Glutamatergic neuron (in vitro differentiated cells): ENCODE measurements around the gene SHB. TPM values are rescaled to one million over a fixed set of nuclear protein-coding genes. Genes with fewer than 3 reads are reported as not detected.
"Not testable (repeated sequence)": the region's sequence is repeated elsewhere in the genome, so short reads cannot be mapped to it uniquely, and the experiment has no call there.

ENCODE experiments used
- DNase-seq: peaks from one replicate; pipeline ENCODE4 v3.0.0; 2022
- H3K27ac Mint-ChIP-seq: one replicate; pipeline ENCODE4 v1.8.0; 2020; ENCODE audit warnings: mild to moderate bottlenecking, mixed read lengths, inconsistent platforms; ENCODE audit not compliant: unreplicated experiment
- H3K27me3 Mint-ChIP-seq: one replicate; pipeline ENCODE4 v1.8.0; 2020; ENCODE audit warnings: mild to moderate bottlenecking, moderate library complexity, mixed read lengths, inconsistent platforms; ENCODE audit not compliant: unreplicated experiment
- H3K36me3 Mint-ChIP-seq: one replicate; pipeline ENCODE4 v1.8.0; 2020; ENCODE audit warnings: mild to moderate bottlenecking, mixed read lengths, inconsistent platforms; ENCODE audit not compliant: unreplicated experiment
- H3K4me1 Mint-ChIP-seq: one replicate; pipeline ENCODE4 v1.8.0; 2020; ENCODE audit warnings: mild to moderate bottlenecking, low read depth, mixed read lengths, inconsistent platforms; ENCODE audit not compliant: unreplicated experiment
- H3K4me3 Mint-ChIP-seq: one replicate; pipeline ENCODE4 v1.8.0; 2020; ENCODE audit warnings: mild to moderate bottlenecking, mixed read lengths, inconsistent platforms; ENCODE audit not compliant: unreplicated experiment
- H3K9me3 Mint-ChIP-seq: one replicate; pipeline ENCODE4 v1.8.0; 2020; ENCODE audit warnings: mild to moderate bottlenecking, moderate library complexity, mixed read lengths, inconsistent platforms; ENCODE audit not compliant: unreplicated experiment
- total RNA-seq: library from RNA; stranded (reverse); fragmentation: NEBNext Ultra II Directional; extraction: Animal tissue kit (Norgen Biotek cat#: 25700); gene quantifications from one replicate; pipeline ENCODE4 v1.2.1, GENCODE V29; 2021; ENCODE audit not compliant: unreplicated experiment
- TF ChIP-seq, protein P1 (sequence below): fragments of 200-600 bp; sonication (generic); IDR thresholded peaks from one replicate; pipeline ENCODE4 v1.5.0; 2021; ENCODE audit not compliant: partially characterized antibody, unreplicated experiment

The SHB gene
- total RNA-seq, 1 donor from 2014 or later = 31.7 TPM

DNA sequence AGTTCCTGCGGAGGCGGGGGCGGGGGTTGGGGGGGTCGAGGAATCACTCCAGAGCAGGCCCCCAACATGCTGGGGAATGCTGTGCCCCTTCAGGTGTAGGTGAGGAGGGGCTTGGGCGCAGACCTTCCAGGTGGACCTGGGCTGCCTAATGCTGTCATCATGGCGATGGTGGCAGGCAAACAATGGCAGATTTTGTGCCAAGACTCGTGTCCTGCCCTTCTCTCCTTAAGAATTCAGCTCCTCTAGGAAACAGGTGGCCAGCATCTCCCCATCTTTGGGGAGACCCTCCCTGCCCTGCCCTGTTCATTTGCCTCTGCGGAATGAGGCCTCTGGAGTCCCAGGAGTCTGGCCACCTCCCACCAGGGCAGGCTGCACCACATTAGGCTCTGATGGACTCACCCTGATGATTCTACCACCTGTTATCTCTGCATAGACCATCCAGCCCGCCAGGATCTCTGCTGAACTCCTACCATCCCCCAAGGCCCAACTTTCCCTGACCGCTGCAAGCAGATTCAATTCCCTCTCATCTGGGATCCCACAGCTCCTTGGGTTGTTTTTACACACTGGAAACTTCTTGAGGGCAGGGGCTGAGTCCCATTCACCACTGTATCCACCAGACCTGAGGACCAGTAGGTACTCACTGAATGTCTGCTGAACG is 154.2 kb downstream of the SHB start:
- Mint-ChIP-seq H3K4me1 (peaks cover 22% of the 10 kb centered on the region), H3K27ac (peak overlapping the region; percentile 62), H3K9me3 (peaks cover 11% of the 10 kb centered on the region), H3K36me3 (peaks cover 5% of the 10 kb centered on the region), H3K4me3 (no peak overlapping the region), H3K27me3 (peaks cover 17% of the 10 kb centered on the region)
- TF ChIP-seq, protein P1, sequence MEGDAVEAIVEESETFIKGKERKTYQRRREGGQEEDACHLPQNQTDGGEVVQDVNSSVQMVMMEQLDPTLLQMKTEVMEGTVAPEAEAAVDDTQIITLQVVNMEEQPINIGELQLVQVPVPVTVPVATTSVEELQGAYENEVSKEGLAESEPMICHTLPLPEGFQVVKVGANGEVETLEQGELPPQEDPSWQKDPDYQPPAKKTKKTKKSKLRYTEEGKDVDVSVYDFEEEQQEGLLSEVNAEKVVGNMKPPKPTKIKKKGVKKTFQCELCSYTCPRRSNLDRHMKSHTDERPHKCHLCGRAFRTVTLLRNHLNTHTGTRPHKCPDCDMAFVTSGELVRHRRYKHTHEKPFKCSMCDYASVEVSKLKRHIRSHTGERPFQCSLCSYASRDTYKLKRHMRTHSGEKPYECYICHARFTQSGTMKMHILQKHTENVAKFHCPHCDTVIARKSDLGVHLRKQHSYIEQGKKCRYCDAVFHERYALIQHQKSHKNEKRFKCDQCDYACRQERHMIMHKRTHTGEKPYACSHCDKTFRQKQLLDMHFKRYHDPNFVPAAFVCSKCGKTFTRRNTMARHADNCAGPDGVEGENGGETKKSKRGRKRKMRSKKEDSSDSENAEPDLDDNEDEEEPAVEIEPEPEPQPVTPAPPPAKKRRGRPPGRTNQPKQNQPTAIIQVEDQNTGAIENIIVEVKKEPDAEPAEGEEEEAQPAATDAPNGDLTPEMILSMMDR = no peak
- no peak for DNase-seq

DNA sequence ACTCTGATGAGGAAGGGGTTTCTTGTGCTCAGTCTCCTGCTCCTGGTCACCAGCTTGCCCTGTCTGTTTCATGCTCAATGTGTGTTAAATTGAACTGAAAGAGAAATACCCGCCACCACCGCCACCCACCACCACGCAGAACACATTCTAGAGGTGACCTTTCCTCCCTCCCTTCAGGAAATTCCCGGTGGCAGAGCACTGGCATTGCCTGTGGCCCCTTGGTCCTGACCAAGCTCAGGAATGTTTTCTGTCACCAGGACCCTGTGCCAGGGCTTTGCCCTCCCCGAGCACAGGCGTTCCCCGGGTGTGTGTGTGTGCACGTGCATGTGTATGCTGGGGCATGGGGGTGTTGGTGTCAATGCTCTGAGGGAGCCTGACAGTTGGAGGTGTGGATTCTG is 154.9 kb downstream of the SHB start:
- H3K9me3 Mint-ChIP-seq = peaks cover 11% of the 10 kb centered on the region
- peaks cover 5% of the 10 kb centered on the region for H3K36me3 Mint-ChIP-seq
- H3K27me3 Mint-ChIP-seq = peaks cover 17% of the 10 kb centered on the region
- H3K27ac Mint-ChIP-seq = no peak overlapping the region
- no peak for DNase-seq
- TF ChIP-seq, protein P1 = no peak
- no peak overlapping the region for H3K4me3 Mint-ChIP-seq
- peaks cover 17% of the 10 kb centered on the region for H3K4me1 Mint-ChIP-seq

DNA sequence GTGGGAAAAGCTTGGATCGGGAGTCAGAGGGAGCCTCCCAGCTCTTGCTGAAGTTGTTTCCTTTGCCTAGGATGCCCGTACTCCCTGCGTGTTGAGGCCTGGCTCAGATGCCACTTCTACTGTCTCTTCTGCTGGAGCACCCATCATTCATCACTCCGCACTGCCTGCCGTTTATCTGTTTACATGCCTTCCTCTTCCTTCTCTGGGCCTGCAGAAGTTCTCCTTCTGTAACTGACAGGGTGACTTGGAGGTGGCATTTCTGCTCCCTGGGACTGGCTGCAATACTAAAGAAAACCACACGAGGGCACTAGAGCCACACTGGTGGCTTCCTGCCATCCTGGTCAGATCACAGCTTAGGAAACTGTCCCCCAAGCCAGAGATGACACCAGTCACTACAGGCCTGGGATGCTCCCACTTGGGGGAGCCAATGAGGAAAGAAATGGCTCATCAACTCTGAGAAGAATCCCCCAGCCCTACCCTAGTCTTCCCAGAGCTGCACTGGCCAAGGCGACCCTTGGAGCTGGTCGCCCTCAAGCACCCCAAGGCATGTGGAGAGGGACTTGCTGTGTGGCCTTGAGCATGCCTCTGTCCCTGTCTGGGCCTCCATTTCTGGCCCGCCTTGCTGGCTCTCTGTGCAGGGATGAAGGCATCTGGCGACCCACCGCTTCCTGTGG is 155.4 kb downstream of the SHB start:
- Mint-ChIP-seq H3K4me1 (peaks cover 15% of the 10 kb centered on the region), H3K9me3 (peaks cover 11% of the 10 kb centered on the region), H3K27me3 (peaks cover 15% of the 10 kb centered on the region), H3K36me3 (peaks cover 5% of the 10 kb centered on the region), H3K27ac (peak overlapping the region; percentile 31), H3K4me3 (peak overlapping the region; percentile 23)
- peak; percentile 92 for DNase-seq
- TF ChIP-seq, protein P1 = peak; percentile 97

DNA sequence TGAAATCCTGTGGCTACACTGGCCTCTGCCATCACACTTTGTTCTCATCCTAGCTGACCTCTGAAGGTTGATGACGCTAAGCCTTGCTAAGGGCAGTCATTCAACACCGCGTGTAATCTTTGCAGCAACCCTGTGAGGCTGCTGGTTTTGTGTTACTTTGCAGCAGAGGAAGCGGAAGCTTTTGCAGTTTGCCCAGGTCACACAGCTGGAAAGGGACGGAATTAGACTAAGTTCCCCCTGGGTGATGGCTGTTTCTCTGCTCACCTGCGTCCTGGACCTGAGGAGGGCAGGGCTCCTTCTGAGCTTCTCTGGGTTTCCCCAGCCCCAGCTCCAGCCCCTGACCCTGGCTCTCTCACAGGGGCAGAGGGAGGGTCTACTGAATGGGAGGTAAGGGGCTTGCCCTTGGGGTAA is 157.8 kb downstream of the SHB start:
- H3K27ac Mint-ChIP-seq = no peak overlapping the region
- DNase-seq = no peak
- H3K36me3 Mint-ChIP-seq = no peaks in the 10 kb centered on the region
- peaks cover 9% of the 10 kb centered on the region for H3K4me1 Mint-ChIP-seq
- peaks cover 9% of the 10 kb centered on the region for H3K9me3 Mint-ChIP-seq
- H3K4me3 Mint-ChIP-seq = no peak overlapping the region
- H3K27me3 Mint-ChIP-seq = peaks cover 11% of the 10 kb centered on the region
- TF ChIP-seq, protein P1 = no peak

DNA sequence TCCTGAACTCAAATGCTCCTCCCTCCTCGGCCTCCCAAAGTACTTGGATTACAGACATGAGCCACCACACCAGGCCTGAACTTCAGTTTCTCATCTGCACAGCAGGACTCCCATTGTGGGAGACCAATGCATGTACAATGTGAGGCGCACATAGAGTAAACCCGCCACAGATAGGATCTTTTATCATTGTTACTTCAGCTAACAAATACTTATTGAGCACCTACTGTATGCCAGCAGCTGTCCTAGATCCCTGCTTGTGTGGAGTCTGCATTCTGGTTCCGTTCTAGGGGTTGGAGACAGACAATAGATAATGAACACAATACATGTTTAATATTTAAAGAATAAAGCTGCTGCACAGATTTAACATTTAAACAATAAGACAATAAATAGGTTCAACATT is 158.8 kb downstream of the SHB start:
- Mint-ChIP-seq H3K4me1 (peaks cover 14% of the 10 kb centered on the region), H3K36me3 (no peaks in the 10 kb centered on the region), H3K27ac (no peak overlapping the region), H3K27me3 (peaks cover 10% of the 10 kb centered on the region), H3K9me3 (peaks cover 13% of the 10 kb centered on the region), H3K4me3 (no peak overlapping the region)
- no peak for DNase-seq
- TF ChIP-seq, protein P1 = no peak

DNA sequence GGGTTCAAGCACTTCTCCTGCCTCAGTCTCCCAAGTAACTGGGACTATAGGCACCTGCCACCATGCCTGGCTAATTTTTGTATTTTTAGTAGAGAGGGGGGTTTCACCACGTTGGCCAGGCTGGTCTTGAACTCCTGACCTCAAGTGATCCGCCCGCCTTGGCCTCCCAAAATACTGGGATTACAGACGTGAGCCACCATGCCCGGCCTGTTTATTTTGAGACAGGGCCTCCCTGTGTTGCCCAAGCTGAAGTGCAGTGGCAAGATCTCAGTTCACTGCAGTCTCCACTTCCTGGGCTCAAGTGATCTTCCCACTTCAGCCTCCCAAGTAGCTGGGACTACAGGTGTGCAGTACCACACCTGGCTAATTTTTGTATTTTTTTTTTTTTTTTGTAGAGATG is 159.2 kb downstream of the SHB start:
- H3K36me3 Mint-ChIP-seq, DNase-seq, H3K27me3 Mint-ChIP-seq, H3K4me3 Mint-ChIP-seq, H3K27ac Mint-ChIP-seq: not testable (repeated sequence)
- H3K9me3 Mint-ChIP-seq = peaks cover 10% of the 10 kb centered on the region
- peaks cover 15% of the 10 kb centered on the region for H3K4me1 Mint-ChIP-seq
